ENCODE measurements around the gene HNRNPA3. TPM values are rescaled to one million over a fixed set of nuclear protein-coding genes. Genes with fewer than 3 reads are reported as not detected.
"Not testable (repeated sequence)": the region's sequence is repeated elsewhere in the genome, so short reads cannot be mapped to it uniquely, and the experiment has no call there.

HNRNPA3 gene
- total and polyA plus RNA-seq, 7 donors: 66.0 to 227 (median 84.4) TPM

DNA sequence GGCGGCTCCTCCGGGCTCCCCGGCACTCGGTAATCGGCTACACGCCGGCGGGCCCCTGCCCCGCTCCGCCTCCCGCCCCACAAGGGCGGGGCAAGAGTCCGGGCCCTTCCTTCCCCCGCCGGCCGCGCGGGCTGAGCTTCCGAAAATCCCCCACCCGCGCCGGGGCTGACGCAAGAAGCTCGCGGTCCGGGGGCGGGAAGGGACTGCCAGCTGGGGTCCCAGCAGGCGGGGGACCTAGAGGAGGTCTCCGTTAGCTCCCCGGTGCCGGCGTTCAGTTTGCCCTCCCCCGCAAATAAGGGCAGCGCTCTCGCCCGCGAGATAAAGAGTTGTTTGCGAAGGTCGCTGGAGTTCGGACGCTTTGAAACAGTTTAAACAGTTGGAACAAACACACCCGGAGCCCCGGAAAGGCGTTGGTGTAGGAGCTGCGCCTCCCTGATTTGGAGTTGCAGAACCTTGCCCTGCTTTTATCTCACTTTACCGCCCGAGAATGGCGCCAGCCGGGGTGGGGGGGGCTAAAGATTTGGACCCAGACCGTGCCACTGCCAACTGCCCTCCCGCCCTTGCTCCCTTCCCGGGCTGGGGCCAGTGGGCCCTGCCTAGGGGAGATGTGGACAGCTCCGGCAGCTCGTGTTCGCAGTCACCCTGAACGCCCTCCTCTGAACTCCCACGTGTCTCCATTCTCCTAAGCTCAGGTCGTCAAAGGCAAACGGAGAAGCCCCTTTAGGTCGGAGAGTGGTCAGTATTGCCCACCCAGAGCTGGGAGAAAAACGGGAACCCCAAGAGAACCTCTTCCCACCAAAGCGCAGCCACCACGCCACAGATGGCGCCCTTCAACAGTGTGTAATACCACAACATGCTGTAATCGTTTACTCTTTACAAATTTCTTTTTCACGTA is 52.3 kb downstream of the HNRNPA3 start, which contains the start of gene NFE2L2:
Gene NFE2L2, minus strand, starts transcription at position 35 of the 895 bp plus-strand sequence. CDS start 151 bp downstream, outside the sequence.
- Histone ChIP-seq H3K27me3 (ENCODE audit: insufficient read depth in 3 of 3, low read length in 2 of 3) (no peaks in the 10 kb centered on the region), H3K9me3 (no peaks in the 10 kb centered on the region), H3K4me3 (peak within 1 kb of the TSS; percentile 86), H3K36me3 (ENCODE audit: insufficient read depth in 1 of 2, low read depth in 1 of 2) (no peaks in the 10 kb centered on the region), H3K4me1 (peaks cover 36% of the 10 kb centered on the region), H3K27ac (peak within 1 kb of the TSS; percentile 99)
- peak; percentile 95 to 96 for DNase-seq
- WGBS, 3 donors: 0 to 1% (median 0%) methylated on average over 53 to 66 of the region's 66 CpGs
- TF ChIP-seq, protein P1, sequence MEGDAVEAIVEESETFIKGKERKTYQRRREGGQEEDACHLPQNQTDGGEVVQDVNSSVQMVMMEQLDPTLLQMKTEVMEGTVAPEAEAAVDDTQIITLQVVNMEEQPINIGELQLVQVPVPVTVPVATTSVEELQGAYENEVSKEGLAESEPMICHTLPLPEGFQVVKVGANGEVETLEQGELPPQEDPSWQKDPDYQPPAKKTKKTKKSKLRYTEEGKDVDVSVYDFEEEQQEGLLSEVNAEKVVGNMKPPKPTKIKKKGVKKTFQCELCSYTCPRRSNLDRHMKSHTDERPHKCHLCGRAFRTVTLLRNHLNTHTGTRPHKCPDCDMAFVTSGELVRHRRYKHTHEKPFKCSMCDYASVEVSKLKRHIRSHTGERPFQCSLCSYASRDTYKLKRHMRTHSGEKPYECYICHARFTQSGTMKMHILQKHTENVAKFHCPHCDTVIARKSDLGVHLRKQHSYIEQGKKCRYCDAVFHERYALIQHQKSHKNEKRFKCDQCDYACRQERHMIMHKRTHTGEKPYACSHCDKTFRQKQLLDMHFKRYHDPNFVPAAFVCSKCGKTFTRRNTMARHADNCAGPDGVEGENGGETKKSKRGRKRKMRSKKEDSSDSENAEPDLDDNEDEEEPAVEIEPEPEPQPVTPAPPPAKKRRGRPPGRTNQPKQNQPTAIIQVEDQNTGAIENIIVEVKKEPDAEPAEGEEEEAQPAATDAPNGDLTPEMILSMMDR (IDR thresholded peaks at IDR 0.05): peak; percentile 35
- intact Hi-C loops (cut with DNase I): loop anchor here (5.0 to 10.0 kb wide), 3 partner anchors 62 to 152 kb away; no protein-coding TSS in a partner anchor
- ATAC-seq: peak; percentile 82 to 85 (median 84)

DNA sequence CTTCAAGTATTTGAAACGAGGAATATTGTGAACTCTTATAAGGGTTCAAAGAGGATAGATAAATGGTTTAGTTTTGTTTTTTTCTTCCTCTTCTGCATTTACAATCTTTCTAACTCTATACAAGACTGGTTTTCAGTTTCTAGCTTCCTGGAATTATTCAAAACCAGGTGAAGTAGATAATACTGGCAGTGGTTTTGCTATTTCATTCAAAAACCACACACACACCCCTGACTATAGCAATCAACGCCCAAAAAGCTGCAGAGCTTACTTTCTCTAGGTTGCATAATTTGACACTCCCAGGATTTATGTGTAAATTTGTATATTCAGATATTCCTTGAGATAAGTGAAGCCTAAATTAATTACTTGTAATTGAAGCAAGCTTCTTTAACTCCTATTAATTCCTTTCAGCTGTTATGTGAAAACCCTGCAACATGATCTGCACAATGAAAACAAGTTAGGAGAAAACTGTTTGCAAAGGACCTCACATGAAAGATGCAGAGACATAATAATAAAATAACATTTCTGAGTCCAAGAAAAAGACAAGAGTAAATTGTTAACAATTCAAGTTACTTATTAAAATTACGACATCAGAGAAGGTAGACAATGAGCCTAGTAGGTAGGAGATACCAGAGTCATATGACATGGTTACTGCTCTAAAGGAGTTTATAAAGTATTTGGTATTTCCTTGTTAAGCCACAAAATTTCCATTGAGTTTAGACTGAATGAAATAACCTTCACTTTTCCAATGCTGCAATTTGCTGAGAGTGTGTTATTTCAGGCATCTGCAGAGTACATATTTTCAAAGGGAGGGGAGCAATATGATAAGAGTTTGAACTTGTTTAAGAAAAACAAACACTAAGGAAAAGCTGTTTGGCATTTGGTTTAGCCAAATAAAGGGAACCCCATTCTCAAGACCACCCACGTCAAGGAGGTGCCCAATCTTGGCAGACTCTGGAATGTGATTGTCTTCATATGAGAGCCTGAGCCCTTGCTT is 53.5 kb downstream of the HNRNPA3 start:
- DNase-seq (no peak), ATAC-seq (no peak)
- 11 to 42% (median 26%) methylated on average over 4 of the region's 4 CpGs for WGBS, 3 donors
- intact Hi-C loops (cut with DNase I): loop anchor here (5.0 to 10.0 kb wide), 3 partner anchors 61 to 151 kb away; no protein-coding TSS in a partner anchor
- H3K9me3 ChIP-seq: no peaks in the 10 kb centered on the region
- peak overlapping the region; percentile 86 for H3K4me3 ChIP-seq
- H3K27me3 ChIP-seq (ENCODE audit: insufficient read depth in 3 of 3, low read length in 2 of 3): no peaks in the 10 kb centered on the region
- H3K4me1 ChIP-seq: peaks cover 24% of the 10 kb centered on the region
- H3K27ac ChIP-seq: peak overlapping the region; percentile 99
- no peaks in the 10 kb centered on the region for H3K36me3 ChIP-seq (ENCODE audit: insufficient read depth in 1 of 2, low read depth in 1 of 2)
- TF ChIP-seq, protein P1 (IDR thresholded peaks at IDR 0.05): no peak

DNA sequence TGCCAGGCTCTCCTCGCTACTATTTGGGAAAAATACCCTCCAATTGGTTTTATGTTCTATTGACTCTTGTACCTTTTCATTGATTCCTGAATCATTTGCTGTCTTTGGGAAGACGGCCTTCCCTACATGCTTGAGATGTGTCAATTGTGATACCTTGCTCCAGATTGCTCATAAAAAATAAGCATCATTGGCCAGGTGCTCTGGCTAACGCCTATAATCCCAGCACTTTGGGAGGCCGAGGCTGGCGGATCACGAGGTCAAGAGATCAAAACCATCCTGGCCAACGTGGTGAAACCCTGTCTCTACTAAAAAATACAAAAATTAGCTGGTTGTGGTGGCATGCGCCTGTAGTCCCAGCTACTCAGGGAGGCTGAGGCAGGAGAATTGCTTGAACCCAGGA is 54.4 kb downstream of the HNRNPA3 start:
- not testable (repeated sequence) for H3K27ac ChIP-seq; H3K9me3 ChIP-seq; H3K4me3 ChIP-seq; H3K27me3 ChIP-seq (ENCODE audit: insufficient read depth in 3 of 3, low read length in 2 of 3); DNase-seq; H3K36me3 ChIP-seq (ENCODE audit: insufficient read depth in 1 of 2, low read depth in 1 of 2); ATAC-seq
- 89 to 93% (median 91%) methylated on average over 8 of the region's 8 CpGs for WGBS, 3 donors
- intact Hi-C loops (cut with DNase I): loop anchor here (5.0 to 10.0 kb wide), 3 partner anchors 60 to 150 kb away; no protein-coding TSS in a partner anchor
- peaks cover 16% of the 10 kb centered on the region for H3K4me1 ChIP-seq

DNA sequence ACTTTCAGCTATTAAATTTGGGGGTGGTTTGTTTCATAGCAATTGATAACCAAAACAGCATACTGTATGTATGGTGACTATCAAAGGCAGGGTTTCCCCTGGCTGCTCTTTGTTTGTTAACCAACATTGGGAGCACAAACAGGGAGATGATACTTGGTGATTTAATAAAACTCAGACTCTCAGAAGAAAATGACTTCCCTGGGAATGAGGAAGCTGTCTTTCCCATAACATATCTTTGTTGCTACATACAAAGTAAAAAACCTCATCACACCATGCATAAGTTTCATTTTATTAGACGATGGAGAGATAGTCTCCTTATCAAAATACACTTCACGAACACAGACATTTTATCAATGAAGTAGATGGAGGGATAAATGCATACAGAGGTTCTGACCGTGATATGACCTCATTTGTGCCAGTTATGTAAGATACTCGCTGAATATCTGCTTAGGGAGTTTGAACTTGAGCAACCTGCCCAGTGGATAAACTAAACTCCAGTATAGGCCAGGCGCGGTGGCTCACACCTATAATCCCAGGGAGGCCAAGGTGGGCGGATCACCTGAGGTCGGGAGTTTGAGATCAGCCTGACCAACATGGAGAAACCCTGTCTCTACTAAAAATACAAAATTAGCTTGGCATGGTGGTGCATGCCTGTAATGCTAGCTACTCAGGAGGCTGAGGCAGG is 55.7 kb downstream of the HNRNPA3 start:
- TF ChIP-seq, protein P1 (IDR thresholded peaks at IDR 0.05): no peak
- Histone ChIP-seq H3K27me3 (ENCODE audit: insufficient read depth in 3 of 3, low read length in 2 of 3) (no peaks in the 10 kb centered on the region), H3K27ac (no peak overlapping the region), H3K4me1 (peaks cover 16% of the 10 kb centered on the region), H3K4me3 (no peak overlapping the region), H3K36me3 (ENCODE audit: insufficient read depth in 1 of 2, low read depth in 1 of 2) (no peaks in the 10 kb centered on the region), H3K9me3 (no peaks in the 10 kb centered on the region)
- ATAC-seq (no peak), DNase-seq (no peak)
- WGBS, 3 donors: 90 to 97% (median 95%) methylated on average over 8 of the region's 8 CpGs
- intact Hi-C loops (cut with DNase I): loop anchor here (5.0 to 10.0 kb wide), 3 partner anchors 59 to 149 kb away; no protein-coding TSS in a partner anchor
